ENCODE measurements around the gene WNT3A. TPM values are rescaled to one million over a fixed set of nuclear protein-coding genes. Genes with fewer than 3 reads are reported as not detected.

The WNT3A gene
- total and polyA plus RNA-seq, 2 of the 4 experiments (the other 2 are of a cell fraction), result not detected

DNA sequence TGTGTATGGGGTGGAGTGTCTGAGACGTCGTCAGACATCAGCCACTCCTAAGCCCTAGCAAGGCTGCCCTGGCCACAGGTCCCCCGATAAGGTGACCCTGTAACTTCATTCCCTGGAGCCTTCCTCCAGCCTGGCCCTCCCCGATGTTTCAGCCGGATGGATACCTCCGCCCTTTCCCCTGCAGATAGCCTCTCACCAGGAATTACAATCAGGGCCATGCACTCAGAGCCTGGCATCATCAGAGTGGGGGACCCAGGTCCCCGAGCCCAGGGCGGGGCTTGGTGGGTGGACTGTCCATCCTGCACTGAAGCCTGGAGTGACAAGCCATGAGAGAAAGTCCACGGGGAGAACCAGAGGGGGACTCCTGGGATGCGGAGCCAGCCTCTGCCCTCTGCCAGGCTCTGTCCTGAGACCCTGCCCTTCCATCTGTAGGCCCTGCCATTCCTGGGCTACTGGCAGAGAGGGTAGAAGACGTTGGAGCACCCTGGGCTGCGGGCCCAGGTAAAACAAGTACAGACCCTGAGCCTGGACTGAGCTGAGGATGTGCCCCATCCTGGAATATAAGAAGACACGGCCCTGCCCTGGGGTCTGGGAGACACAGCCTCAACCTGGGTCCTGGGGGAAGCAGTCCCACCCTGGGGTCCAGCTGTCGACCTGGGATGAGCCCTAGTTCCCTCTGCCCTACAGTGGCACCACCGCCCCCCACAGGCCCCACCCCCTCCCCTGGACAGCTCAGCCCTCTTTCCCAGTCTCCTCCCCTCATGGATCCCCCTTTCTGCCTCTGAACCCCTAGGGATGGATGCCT lies 58.9 kb downstream of the WNT3A start:
- H3K23ac ChIP-seq (ENCODE audit: low read depth, low read length), result no peak overlapping the region
- BruUV-seq (replicated peaks), result no TSS peak
- H4K91ac ChIP-seq (ENCODE audit: insufficient read depth, low read depth, low read length), result no peak overlapping the region
- H3K36me3 ChIP-seq (ENCODE audit: control insufficient read depth, insufficient read depth, low read length), result no peaks in the 10 kb centered on the region
- H2BK20ac ChIP-seq (ENCODE audit: low read depth, low read length), result no peak overlapping the region
- H3K9ac ChIP-seq (ENCODE audit: low read depth, low read length), result no peak overlapping the region
- intact Hi-C loops (cut with micrococcal nuclease), result no loop called here
- ATAC-seq (ENCODE audit: low read depth), result no peak
- no peak overlapping the region for H3K56ac ChIP-seq (ENCODE audit: extremely low read depth, insufficient read depth, low read length)
- in situ Hi-C loops (cut with MboI; ENCODE audit: low sequenced_read_pairs), result no loop called here
- H4K20me1 ChIP-seq (ENCODE audit: insufficient read depth, low read length), result no peaks in the 10 kb centered on the region
- no peak overlapping the region for H3K14ac ChIP-seq (replicated peaks; ENCODE audit: low read depth, low read length)
- H3K9me3 ChIP-seq (ENCODE audit: control insufficient read depth, insufficient read depth, low read length), result no peaks in the 10 kb centered on the region
- H3K79me1 ChIP-seq (ENCODE audit: low read depth in 1 of 2, low read length in 2 of 2), result no peaks in the 10 kb centered on the region
- dilution Hi-C loops (cut with HindIII; ENCODE audit: low sequenced_read_pairs, unreplicated experiment), result no loop called here
- WGBS, 2 experiments (ENCODE audit: extremely low coverage in 2 of 2, insufficient read length in 1 of 2), result 75% methylated on average over 5 of the region's 15 CpGs; no CpG with 5 or more reads in 1 of the 2 experiments
- no peak overlapping the region for H3K27ac ChIP-seq (ENCODE audit: insufficient read depth, low read length)
- no peak overlapping the region for H2AFZ ChIP-seq (replicated peaks; ENCODE audit: low read length, poor library complexity)
- H4K8ac ChIP-seq (ENCODE audit: low read depth in 2 of 2, low read length in 2 of 2), result no peak overlapping the region
- no peak overlapping the region for H3K4me3 ChIP-seq (ENCODE audit: insufficient read depth, low read depth, low read length)
- ChIA-PET CTCF (interaction anchor here (0.5 kb wide), 1 partner anchor 342 kb away, joined by 3 read pairs; no protein-coding TSS in a partner anchor), POLR2A (ENCODE audit: unreplicated experiment) (interaction anchor here (0.6 kb wide), 2 partner anchors 16 to 178 kb away, joined by 3 read pairs; no protein-coding TSS in a partner anchor)
- no peak overlapping the region for H4K5ac ChIP-seq (ENCODE audit: low read depth, low read length)
- no peak overlapping the region for H3K4ac ChIP-seq (ENCODE audit: low read depth, low read length)
- H3K27me3 ChIP-seq (ENCODE audit: control insufficient read depth, insufficient read depth, low read length), result peaks cover 47% of the 10 kb centered on the region
- H2BK120ac ChIP-seq (ENCODE audit: low read depth, low read length), result no peak overlapping the region
- H3K18ac ChIP-seq (ENCODE audit: low read depth, low read length), result no peak overlapping the region
- H2BK15ac ChIP-seq (ENCODE audit: low read depth, low read length), result no peak overlapping the region
- no peak overlapping the region for H2BK5ac ChIP-seq (ENCODE audit: low read depth, low read length, poor library complexity, severe bottlenecking)
- no peak overlapping the region for H2AK5ac ChIP-seq (ENCODE audit: low read depth, low read length)
- no peak for DNase-seq
- no peak overlapping the region for H3K4me2 ChIP-seq (ENCODE audit: low read depth, low read length)
- H3K9me1 ChIP-seq (ENCODE audit: insufficient read depth, low read length), result no peaks in the 10 kb centered on the region
- no peaks in the 10 kb centered on the region for H3K4me1 ChIP-seq (ENCODE audit: control insufficient read depth, insufficient read depth, low read length)
- no peak overlapping the region for H2AK9ac ChIP-seq (replicated peaks; ENCODE audit: low read depth, low read length, poor library complexity)
- TF ChIP-seq RCOR1 (IDR thresholded peaks at IDR 0.05; ENCODE audit: insufficient replicate concordance, low read length) (no peak), RAD21 (IDR thresholded peaks at IDR 0.05; ENCODE audit: low read length) (no peak), MAFK (IDR thresholded peaks at IDR 0.05; ENCODE audit: low read depth, low read length) (no peak), CHD1 (IDR thresholded peaks at IDR 0.05; ENCODE audit: low read depth, low read length) (no peak), NFE2L2 (IDR thresholded peaks at IDR 0.05; ENCODE audit: low read depth, low read length) (no peak), MAZ (IDR thresholded peaks at IDR 0.05; ENCODE audit: borderline replicate concordance, low read depth, low read length) (no peak), MXI1 (IDR thresholded peaks at IDR 0.05; ENCODE audit: borderline replicate concordance, low read depth, low read length) (no peak), POLR2A (IDR thresholded peaks at IDR 0.05; ENCODE audit: low read depth, low read length) (no peak), CEBPB (IDR thresholded peaks at IDR 0.05; ENCODE audit: low read depth, low read length) (no peak), FOS (IDR thresholded peaks at IDR 0.05; ENCODE audit: low read depth, low read length) (no peak), BHLHE40 (IDR thresholded peaks at IDR 0.05; ENCODE audit: low read depth, low read length) (no peak), RFX5 (IDR thresholded peaks at IDR 0.05; ENCODE audit: low read depth, low read length) (no peak)
- TF ChIP-seq, protein P1, sequence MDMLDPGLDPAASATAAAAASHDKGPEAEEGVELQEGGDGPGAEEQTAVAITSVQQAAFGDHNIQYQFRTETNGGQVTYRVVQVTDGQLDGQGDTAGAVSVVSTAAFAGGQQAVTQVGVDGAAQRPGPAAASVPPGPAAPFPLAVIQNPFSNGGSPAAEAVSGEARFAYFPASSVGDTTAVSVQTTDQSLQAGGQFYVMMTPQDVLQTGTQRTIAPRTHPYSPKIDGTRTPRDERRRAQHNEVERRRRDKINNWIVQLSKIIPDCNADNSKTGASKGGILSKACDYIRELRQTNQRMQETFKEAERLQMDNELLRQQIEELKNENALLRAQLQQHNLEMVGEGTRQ (IDR thresholded peaks at IDR 0.05; ENCODE audit: low read depth, low read length), result no peak
- TF ChIP-seq, protein P2, sequence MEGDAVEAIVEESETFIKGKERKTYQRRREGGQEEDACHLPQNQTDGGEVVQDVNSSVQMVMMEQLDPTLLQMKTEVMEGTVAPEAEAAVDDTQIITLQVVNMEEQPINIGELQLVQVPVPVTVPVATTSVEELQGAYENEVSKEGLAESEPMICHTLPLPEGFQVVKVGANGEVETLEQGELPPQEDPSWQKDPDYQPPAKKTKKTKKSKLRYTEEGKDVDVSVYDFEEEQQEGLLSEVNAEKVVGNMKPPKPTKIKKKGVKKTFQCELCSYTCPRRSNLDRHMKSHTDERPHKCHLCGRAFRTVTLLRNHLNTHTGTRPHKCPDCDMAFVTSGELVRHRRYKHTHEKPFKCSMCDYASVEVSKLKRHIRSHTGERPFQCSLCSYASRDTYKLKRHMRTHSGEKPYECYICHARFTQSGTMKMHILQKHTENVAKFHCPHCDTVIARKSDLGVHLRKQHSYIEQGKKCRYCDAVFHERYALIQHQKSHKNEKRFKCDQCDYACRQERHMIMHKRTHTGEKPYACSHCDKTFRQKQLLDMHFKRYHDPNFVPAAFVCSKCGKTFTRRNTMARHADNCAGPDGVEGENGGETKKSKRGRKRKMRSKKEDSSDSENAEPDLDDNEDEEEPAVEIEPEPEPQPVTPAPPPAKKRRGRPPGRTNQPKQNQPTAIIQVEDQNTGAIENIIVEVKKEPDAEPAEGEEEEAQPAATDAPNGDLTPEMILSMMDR (conservative IDR thresholded peaks at IDR 0.05; ENCODE audit: low read depth, low read length), result no peak
- TF ChIP-seq, protein P3, sequence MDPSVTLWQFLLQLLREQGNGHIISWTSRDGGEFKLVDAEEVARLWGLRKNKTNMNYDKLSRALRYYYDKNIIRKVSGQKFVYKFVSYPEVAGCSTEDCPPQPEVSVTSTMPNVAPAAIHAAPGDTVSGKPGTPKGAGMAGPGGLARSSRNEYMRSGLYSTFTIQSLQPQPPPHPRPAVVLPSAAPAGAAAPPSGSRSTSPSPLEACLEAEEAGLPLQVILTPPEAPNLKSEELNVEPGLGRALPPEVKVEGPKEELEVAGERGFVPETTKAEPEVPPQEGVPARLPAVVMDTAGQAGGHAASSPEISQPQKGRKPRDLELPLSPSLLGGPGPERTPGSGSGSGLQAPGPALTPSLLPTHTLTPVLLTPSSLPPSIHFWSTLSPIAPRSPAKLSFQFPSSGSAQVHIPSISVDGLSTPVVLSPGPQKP (IDR thresholded peaks at IDR 0.05; ENCODE audit: borderline replicate concordance, low read depth, low read length), result no peak
